HG02678 (cell line): ENCODE measurements around the gene OR1F1.

Source experiments
- ATAC-seq: cut with Tn5 transposase; IDR thresholded peaks from one replicate; pipeline ENCODE4 v1.9.1; 2021; ENCODE audit warnings: mild to moderate bottlenecking, moderate library complexity; ENCODE audit not compliant: unreplicated experiment

The OR1F1 gene

DNA sequence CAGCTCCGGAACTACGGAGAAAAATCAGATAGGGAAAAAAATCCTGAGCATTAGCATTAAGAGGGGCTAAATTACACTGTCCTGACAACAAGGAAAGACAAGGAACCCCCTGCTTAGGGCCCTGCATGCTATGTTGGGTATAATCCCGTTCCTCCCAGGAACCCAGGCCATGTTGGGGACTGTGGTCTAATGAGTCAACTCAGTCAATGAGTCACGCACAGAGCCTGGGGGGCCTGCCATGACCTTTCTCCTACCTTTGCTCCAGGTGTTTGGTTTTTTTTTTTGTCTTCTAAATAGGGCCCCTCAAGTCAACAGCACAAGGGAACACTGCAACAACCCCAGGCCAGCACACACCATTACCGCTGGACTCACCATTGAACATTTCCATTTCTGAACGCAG, 55.9 kb downstream of the OR1F1 start:
- ATAC-seq: no peak

DNA sequence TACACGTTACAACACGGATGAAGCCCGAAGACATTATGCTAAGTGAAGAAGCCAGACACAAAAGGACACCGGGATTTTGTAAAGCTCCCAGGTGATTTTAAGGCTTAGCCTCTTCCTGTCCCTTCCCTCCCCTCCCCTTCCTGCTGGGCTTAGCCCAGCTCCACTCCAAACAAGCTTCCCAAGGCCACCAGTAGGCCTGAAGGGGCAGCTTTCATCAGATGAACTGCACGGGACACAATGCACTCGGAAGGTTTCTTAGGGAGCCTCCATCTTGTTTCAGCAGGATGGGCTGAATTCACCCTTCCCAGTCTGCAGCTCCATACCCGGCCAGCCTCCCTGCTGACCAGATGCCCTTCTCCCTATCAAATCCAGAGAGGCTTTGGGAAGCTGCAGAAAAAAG, 58.0 kb downstream of the OR1F1 start:
- no peak for ATAC-seq

DNA sequence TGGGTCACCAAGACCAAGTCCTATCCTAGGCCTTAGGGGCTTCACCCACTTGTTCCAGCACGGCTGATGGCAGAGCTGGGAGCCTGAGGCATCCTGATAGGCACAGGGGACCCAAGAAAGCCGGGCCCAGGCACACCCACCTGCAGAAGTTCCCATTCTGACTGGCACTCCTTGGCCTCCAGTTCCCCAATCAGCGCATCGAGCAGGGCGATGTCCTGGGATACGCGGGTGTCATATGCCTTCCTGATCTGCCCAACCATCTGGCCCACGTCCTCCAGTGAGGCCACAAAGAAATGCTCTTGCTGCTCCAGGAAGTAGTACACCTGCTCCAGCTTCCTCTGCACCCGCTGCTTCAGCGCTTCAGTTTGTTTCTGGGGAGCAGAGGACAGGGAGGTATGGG, 58.9 kb downstream of the OR1F1 start:
- ATAC-seq: no peak

DNA sequence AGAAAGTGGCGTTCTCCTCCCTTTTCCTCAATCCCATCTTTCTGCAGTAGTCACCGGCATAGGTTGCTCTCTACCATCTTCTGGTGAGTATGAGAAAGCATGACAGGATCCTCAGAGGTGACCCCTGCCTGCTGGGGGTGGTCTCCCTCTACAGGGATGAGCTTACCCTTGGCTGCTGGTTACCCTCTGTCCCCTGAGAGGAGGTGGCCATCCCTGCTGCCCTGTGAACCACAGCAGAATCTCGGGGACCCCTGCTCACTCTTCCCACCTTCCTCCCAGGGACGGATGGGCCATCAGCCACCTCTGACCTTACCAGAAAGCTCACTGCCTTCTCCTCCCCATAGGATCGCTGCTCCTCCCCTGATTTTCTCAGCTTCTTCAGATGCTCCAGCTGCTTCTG, 60.6 kb downstream of the OR1F1 start:
- ATAC-seq: no peak

DNA sequence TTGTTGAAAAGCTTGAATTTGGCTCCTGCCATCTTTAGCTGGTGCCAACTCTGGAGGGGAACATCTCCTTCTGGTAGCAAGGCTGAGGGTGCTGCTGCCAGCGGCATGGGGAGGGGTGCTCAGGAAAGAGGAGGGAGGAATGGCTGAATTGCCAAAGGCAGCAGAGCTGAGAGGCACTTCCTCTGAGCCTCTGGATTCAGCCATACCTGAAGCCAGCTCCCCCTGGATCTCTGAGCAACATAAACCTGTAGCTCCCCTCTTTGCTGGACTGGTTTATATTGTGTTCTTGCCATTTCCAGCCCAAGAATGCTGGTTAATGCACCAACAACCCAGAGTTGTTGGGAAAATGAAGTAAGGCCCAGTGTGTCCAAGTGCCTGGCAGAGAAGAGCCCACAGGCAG, 61.0 kb downstream of the OR1F1 start:
- ATAC-seq: no peak

DNA sequence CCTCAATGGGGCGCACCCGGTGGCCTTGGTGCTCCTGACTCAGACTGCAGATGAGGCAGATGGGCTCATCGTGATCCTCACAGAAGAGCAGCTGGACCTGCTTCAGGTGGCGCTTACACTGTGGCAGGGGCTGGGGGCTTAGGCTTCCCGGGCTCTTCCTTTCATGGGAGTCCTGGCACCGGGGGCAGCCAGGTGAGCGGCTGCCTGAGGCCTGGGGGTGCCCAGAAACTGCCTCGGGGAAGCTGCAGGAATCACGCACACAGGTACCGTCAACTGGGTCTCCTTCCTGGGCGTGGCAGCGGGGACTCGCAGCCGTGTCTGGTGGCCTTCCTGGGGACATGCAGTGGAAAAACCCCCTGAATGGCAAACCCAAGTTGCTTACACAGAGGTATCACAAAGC, 61.4 kb downstream of the OR1F1 start:
- ATAC-seq: no peak

DNA sequence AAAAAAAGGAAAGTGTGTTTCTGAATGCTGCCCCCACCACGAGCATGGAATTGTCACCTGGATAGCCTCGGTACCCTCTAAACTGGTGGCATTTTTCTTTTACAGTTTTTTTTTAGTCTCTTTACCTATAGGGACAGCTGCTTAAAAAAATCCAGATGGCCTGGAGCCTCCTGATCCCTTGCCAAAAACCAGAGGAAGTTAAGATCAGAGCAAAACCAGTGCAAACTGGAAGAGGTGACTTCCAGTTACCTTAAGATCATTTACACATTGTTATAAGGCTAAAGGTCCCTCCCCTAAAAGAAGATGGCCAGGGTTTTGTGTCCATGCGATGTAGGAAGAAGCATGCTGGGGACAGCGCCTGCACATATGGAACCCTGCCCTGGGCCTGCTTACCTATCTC, 65.0 kb downstream of the OR1F1 start:
- no peak for ATAC-seq

DNA sequence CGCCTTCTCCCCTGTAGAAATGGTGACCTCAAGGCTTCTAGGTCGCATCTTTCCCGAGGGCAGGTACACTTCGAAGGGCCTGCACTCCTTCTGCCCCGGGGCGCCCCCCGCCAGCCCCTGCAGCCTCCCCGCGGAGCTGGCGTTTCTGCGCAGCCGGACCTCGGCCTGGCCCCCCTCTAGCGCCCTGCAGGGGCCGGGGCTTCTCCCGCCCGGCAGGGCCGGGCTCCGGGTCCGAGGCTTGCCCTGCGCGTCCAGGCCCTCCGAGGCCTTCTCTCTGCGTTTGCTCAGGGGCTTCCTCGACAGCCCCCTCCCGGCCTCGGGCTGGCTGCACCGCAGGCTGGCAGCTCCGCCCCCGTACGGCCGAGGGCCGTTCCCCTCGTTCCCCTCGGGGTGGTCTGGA, 66.3 kb downstream of the OR1F1 start:
- no peak for ATAC-seq
